Esophagus muscularis mucosa (tissue), 3 donors: ENCODE results near the gene TMEM11.

Experiments used
- POLR2AphosphoS5 ChIP-seq, 2 donors: sonication (generic); formaldehyde crosslinking; IDR thresholded peaks; one replicate each; pipeline ENCODE4 v1.6.1; 2017; ENCODE audit warnings: antibody characterized with exemption in 2 of 2
- TF ChIP-seq, protein P1 (sequence below), 3 experiments: fragments of 200-600 bp in 2 of 3; fragments of 450-650 bp in 1 of 3; sonication (generic) in 2 of 3; IDR thresholded peaks; one replicate each; pipeline ENCODE4 v1.5.1; 2017 to 2019; ENCODE audit warnings: antibody characterized with exemption in 3 of 3, mild to moderate bottlenecking in 2 of 3, moderate library complexity in 1 of 3

DNA sequence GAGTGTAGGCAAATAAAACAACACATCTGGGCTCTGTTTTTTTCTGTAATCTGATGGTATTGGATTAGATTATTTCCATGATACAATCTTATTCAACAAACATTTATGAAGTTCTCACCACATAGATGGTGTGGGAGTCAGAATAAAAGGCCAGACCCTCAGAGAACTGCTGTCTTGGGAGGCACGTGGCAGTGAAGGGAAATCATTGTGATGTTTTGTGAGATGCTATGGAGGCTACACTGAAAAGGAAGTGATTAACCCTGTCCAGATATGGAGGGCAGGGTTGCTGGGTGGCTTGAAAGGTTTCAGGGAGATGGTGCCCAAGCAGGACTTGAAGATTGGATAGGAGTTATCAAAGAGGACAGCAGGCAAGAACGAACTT is 51.6 kb downstream of the TMEM11 start:
- TF ChIP-seq, protein P1, sequence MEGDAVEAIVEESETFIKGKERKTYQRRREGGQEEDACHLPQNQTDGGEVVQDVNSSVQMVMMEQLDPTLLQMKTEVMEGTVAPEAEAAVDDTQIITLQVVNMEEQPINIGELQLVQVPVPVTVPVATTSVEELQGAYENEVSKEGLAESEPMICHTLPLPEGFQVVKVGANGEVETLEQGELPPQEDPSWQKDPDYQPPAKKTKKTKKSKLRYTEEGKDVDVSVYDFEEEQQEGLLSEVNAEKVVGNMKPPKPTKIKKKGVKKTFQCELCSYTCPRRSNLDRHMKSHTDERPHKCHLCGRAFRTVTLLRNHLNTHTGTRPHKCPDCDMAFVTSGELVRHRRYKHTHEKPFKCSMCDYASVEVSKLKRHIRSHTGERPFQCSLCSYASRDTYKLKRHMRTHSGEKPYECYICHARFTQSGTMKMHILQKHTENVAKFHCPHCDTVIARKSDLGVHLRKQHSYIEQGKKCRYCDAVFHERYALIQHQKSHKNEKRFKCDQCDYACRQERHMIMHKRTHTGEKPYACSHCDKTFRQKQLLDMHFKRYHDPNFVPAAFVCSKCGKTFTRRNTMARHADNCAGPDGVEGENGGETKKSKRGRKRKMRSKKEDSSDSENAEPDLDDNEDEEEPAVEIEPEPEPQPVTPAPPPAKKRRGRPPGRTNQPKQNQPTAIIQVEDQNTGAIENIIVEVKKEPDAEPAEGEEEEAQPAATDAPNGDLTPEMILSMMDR (IDR thresholded peaks at IDR 0.05) = no peak
- TF ChIP-seq POLR2AphosphoS5 (IDR thresholded peaks at IDR 0.05) = no peak
